Peyer's patch (tissue), 4 donors: ENCODE measurements around the gene PRELID3B. TPM values are rescaled to one million over a fixed set of nuclear protein-coding genes. Genes with fewer than 3 reads are reported as not detected.
A peak's percentile ranks its signal among the peaks of the same experiment; 100 is the strongest.

ENCODE experiments used
- DNase-seq, 3 donors: peaks; one replicate each; pipeline ENCODE4 v3.0.0-alpha.2; 2017 to 2019
- H3K27ac ChIP-seq, 4 donors: fragments of 200-600 bp; sonication (generic); one replicate each; pipeline ENCODE4 v1.5.1; 2016 to 2019
- H3K27me3 ChIP-seq, 2 donors: fragments of 200-600 bp; sonication (generic); one replicate each; pipeline ENCODE4 v1.5.1; 2019
- H3K36me3 ChIP-seq, 3 donors: fragments of 200-600 bp; sonication (generic); one replicate each; pipeline ENCODE4 v1.5.1; 2016 to 2019
- H3K4me1 ChIP-seq, 4 donors: fragments of 200-600 bp; sonication (generic); one replicate each; pipeline ENCODE4 v1.5.1; 2016 to 2019
- H3K4me3 ChIP-seq, 4 donors: fragments of 200-600 bp; sonication (generic); 1 replicate in 3 of 4; 2 replicates in 1 of 4; pipeline ENCODE4 v1.5.1; 2016 to 2019; ENCODE audit warnings: mild to moderate bottlenecking in 1 of 4
- H3K9me3 ChIP-seq, 4 donors: fragments of 200-600 bp; sonication (generic); one replicate each; pipeline ENCODE4 v1.5.1; 2016 to 2019; ENCODE audit warnings: mild to moderate bottlenecking in 1 of 4
- CTCF ChIP-seq, 6 experiments: fragments of 450-650 bp in 4 of 6; fragments of 200-600 bp in 2 of 6; sonication (generic) in 1 of 6; IDR thresholded peaks; one replicate each; pipeline ENCODE4 v1.5.1; 2017 to 2019; ENCODE audit warnings: antibody characterized with exemption in 6 of 6, mild to moderate bottlenecking in 3 of 6, moderate library complexity in 1 of 6
- POLR2A ChIP-seq, 2 donors: fragments of 450-650 bp; IDR thresholded peaks; one replicate each; pipeline ENCODE4 v1.5.1; 2017; ENCODE audit warnings: antibody characterized with exemption in 2 of 2, mild to moderate bottlenecking in 2 of 2, moderate library complexity in 2 of 2
- total RNA-seq, 4 donors: library from RNA; depleted of rRNA; stranded (reverse); fragments of >200 nt; gene quantifications; one replicate each; pipeline ENCODE4 v1.1.0, GENCODE V29; 2016

The PRELID3B gene
- total RNA-seq, 4 donors from 2014 or later = 44.6 to 148 (median 86.5) TPM

GRCh38 chr20:59000326-59000725 lies 42.3 kb downstream of the PRELID3B start:
- peaks cover 0 to 88% (median 0%) of the 10 kb centered on the region in 3 donors for H3K36me3 ChIP-seq
- H3K27me3 ChIP-seq = no peaks in the 10 kb centered on the region
- H3K4me1 ChIP-seq = peaks cover 0 to 29% (median 19%) of the 10 kb centered on the region in 4 donors
- TF ChIP-seq CTCF (IDR thresholded peaks at IDR 0.05) (no peak), POLR2A (IDR thresholded peaks at IDR 0.05) (no peak)
- H3K9me3 ChIP-seq = no peaks in the 10 kb centered on the region
- no peak overlapping the region for H3K27ac ChIP-seq
- no peak for DNase-seq
- no peak overlapping the region for H3K4me3 ChIP-seq

- no peaks in the 10 kb centered on the region for H3K27me3 ChIP-seq
- no peaks in the 10 kb centered on the region for H3K9me3 ChIP-seq
- H3K36me3 ChIP-seq = peaks cover 0 to 98% (median 0%) of the 10 kb centered on the region in 3 donors
- H3K4me1 ChIP-seq = peaks cover 0 to 13% (median 12%) of the 10 kb centered on the region in 4 donors
- peak in 1 of 3 donors; percentile 42 for DNase-seq
- H3K4me3 ChIP-seq = no peak overlapping the region
- H3K27ac ChIP-seq = no peak overlapping the region
- TF ChIP-seq POLR2A (IDR thresholded peaks at IDR 0.05) (no peak), CTCF (IDR thresholded peaks at IDR 0.05) (no peak)
Observed at GRCh38 chr20:58998656-58999055, 43.9 kb downstream of the PRELID3B start.

- Histone ChIP-seq H3K36me3 (peaks cover 0 to 98% (median 0%) of the 10 kb centered on the region in 3 donors), H3K4me3 (no peak overlapping the region), H3K4me1 (no peaks in the 10 kb centered on the region), H3K27ac (no peak overlapping the region), H3K27me3 (no peaks in the 10 kb centered on the region), H3K9me3 (no peaks in the 10 kb centered on the region)
- no peak for DNase-seq
- TF ChIP-seq POLR2A (IDR thresholded peaks at IDR 0.05) (no peak), CTCF (IDR thresholded peaks at IDR 0.05) (no peak)
Observed at GRCh38 chr20:58997141-58997770, 45.3 kb downstream of the PRELID3B start.

GRCh38 chr20:58996226-58996611 lies 46.4 kb downstream of the PRELID3B start:
- H3K36me3 ChIP-seq = peaks cover 0 to 95% (median 0%) of the 10 kb centered on the region in 3 donors
- TF ChIP-seq POLR2A (IDR thresholded peaks at IDR 0.05) (no peak), CTCF (IDR thresholded peaks at IDR 0.05) (no peak)
- no peaks in the 10 kb centered on the region for H3K27me3 ChIP-seq
- DNase-seq = no peak
- no peak overlapping the region for H3K27ac ChIP-seq
- no peak overlapping the region for H3K4me3 ChIP-seq
- H3K4me1 ChIP-seq = no peaks in the 10 kb centered on the region
- H3K9me3 ChIP-seq = no peaks in the 10 kb centered on the region

GRCh38 chr20:58995461-58996225 lies 46.9 kb downstream of the PRELID3B start:
- no peaks in the 10 kb centered on the region for H3K9me3 ChIP-seq
- TF ChIP-seq POLR2A (IDR thresholded peaks at IDR 0.05) (no peak), CTCF (IDR thresholded peaks at IDR 0.05) (no peak)
- peaks cover 0 to 95% (median 0%) of the 10 kb centered on the region in 3 donors for H3K36me3 ChIP-seq
- no peak for DNase-seq
- no peaks in the 10 kb centered on the region for H3K27me3 ChIP-seq
- no peak overlapping the region for H3K4me3 ChIP-seq
- H3K4me1 ChIP-seq = no peaks in the 10 kb centered on the region
- peak overlapping the region in 1 of 4 donors; percentile 32 for H3K27ac ChIP-seq
